Vagina (tissue), 2 donors: ENCODE measurements around the gene TJP3. TPM values are rescaled to one million over a fixed set of nuclear protein-coding genes. Genes with fewer than 3 reads are reported as not detected.

Experiments used
- DNase-seq, 2 donors: peaks; one replicate each; pipeline ENCODE4 v3.0.0-alpha.2; 2017; ENCODE audit errors: extremely low spot score in 2 of 2
- H3K27ac ChIP-seq: fragments of 200-600 bp; sonication (generic); one replicate; pipeline ENCODE4 v1.5.1; 2019
- H3K27me3 ChIP-seq: fragments of 200-600 bp; sonication (generic); one replicate; pipeline ENCODE4 v1.5.1; 2019
- H3K36me3 ChIP-seq, 2 donors: fragments of 200-600 bp; sonication (generic); one replicate each; pipeline ENCODE4 v1.5.1; 2017 to 2019
- H3K4me1 ChIP-seq: fragments of 200-600 bp; sonication (generic); one replicate; pipeline ENCODE4 v1.5.1; 2019
- H3K4me3 ChIP-seq, 2 donors: fragments of 200-600 bp; sonication (generic); 1 replicate in 1 of 2; 2 replicates in 1 of 2; pipeline ENCODE4 v1.5.1; 2016 to 2019
- H3K9me3 ChIP-seq: fragments of 200-600 bp; sonication (generic); one replicate; pipeline ENCODE4 v1.5.1; 2019
- CTCF ChIP-seq, 3 experiments: fragments of 450-650 bp in 2 of 3; fragments of 200-600 bp in 1 of 3; sonication (generic) in 1 of 3; IDR thresholded peaks; one replicate each; pipeline ENCODE4 v1.5.1; 2017 to 2019; ENCODE audit warnings: antibody characterized with exemption in 3 of 3, mild to moderate bottlenecking in 2 of 3, moderate library complexity in 2 of 3
- POLR2A ChIP-seq, 2 donors: fragments of 450-650 bp; IDR thresholded peaks; one replicate each; pipeline ENCODE4 v1.6.1; 2017; ENCODE audit warnings: antibody characterized with exemption in 2 of 2, mild to moderate bottlenecking in 2 of 2, moderate library complexity in 2 of 2
- POLR2AphosphoS5 ChIP-seq, 2 donors: sonication (generic); formaldehyde crosslinking; IDR thresholded peaks; one replicate each; pipeline ENCODE4 v1.9.0; 2017; ENCODE audit warnings: antibody characterized with exemption in 2 of 2, mild to moderate bottlenecking in 2 of 2, low read depth in 1 of 2; ENCODE audit not compliant: insufficient read depth in 1 of 2
- intact Hi-C: fragments of 100-400 bp; cut with DNase I; formaldehyde crosslinking; loops from one replicate; pipeline ENCODE4 v1.15.1; 2023
- total RNA-seq: library from RNA; depleted of rRNA; stranded (reverse); fragments of >200 nt; gene quantifications from one replicate; pipeline ENCODE4 v1.2.3, GENCODE V29; 2016

The TJP3 gene
- total RNA-seq, 1 donor from 2014 or later, result 17.7 TPM

- Histone ChIP-seq H3K27me3 (no peaks in the 10 kb centered on the region), H3K4me1 (peaks cover 61% of the 10 kb centered on the region), H3K4me3 (peak overlapping the region; percentile 38 to 47), H3K36me3 (no peaks in the 10 kb centered on the region), H3K9me3 (no peaks in the 10 kb centered on the region), H3K27ac (peak overlapping the region; percentile 99)
- peak in 1 of 2 donors; percentile 96 for DNase-seq
- intact Hi-C loops, result no loop called here
- TF ChIP-seq CTCF (IDR thresholded peaks at IDR 0.05), result no peak
- peak; percentile 81 to 94 for TF ChIP-seq POLR2AphosphoS5 (IDR thresholded peaks at IDR 0.05; ENCODE audit: insufficient read depth in 1 of 2, low read depth in 1 of 2)
- TF ChIP-seq POLR2A (IDR thresholded peaks at IDR 0.05), result peak; percentile 38 to 79
These were observed 38.0 kb upstream of the TJP3 start for GRCh38 chr19:3669947-3670795.

- TF ChIP-seq CTCF (IDR thresholded peaks at IDR 0.05) (no peak), POLR2A (IDR thresholded peaks at IDR 0.05) (peak in 1 of 2 donors; percentile 26), POLR2AphosphoS5 (IDR thresholded peaks at IDR 0.05; ENCODE audit: insufficient read depth in 1 of 2, low read depth in 1 of 2) (peak in 1 of 2 donors; percentile 74)
- H3K4me1 ChIP-seq, result peaks cover 54% of the 10 kb centered on the region
- H3K9me3 ChIP-seq, result no peaks in the 10 kb centered on the region
- H3K27me3 ChIP-seq, result no peaks in the 10 kb centered on the region
- H3K27ac ChIP-seq, result peak overlapping the region; percentile 99
- no peaks in the 10 kb centered on the region for H3K36me3 ChIP-seq
- intact Hi-C loops, result no loop called here
- peak in 1 of 2 donors; percentile 92 for DNase-seq
- peak overlapping the region; percentile 38 to 47 for H3K4me3 ChIP-seq
These were observed 37.1 kb upstream of the TJP3 start for GRCh38 chr19:3670796-3671679.

DNA sequence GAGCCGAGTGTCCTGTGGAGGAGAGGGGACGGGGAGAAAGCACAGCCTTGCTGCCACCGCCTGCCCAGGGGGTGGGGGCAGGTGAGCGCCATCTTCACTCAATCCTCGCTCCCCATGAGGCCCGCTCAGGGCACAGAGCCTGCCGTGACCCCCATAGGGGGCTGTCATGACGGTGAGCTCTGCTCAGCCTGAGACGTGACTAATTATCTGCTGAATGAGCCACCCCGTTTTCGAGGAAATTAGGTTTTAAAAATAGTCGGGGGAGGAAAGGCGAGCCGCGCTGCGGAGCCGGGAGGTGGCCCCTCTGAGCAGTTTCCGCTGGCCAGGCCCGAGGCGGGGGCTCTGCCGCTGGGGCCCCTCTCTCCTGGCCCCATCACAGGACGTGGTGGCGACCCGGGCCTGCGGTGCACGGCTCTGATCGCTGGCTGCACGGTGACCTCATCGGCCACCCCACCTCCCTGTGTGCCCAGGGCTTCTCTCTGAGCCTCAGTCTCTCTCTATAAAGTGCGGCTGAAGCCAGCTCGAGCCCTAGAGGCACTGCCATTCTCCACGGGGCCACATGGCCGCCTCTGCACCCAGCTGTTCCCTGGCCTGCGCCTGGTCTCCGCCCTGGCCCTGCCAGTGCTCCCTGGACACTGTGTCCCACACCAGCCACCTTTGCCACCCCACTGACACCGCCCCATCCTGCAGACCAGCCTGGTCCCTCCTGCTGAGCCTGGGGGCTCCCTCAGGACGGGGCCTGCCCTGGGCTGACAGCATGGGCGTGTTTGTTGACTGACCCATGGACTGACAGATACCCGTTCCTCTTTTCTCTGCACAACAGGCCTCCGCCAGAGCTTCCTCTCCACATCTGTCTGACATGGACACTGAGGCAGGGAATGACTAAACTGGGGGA, 36.3 kb upstream of the TJP3 start:
- Histone ChIP-seq H3K4me1 (peaks cover 49% of the 10 kb centered on the region), H3K27ac (peak overlapping the region; percentile 99), H3K27me3 (no peaks in the 10 kb centered on the region), H3K36me3 (no peaks in the 10 kb centered on the region), H3K9me3 (no peaks in the 10 kb centered on the region), H3K4me3 (peak overlapping the region; percentile 38 to 47)
- intact Hi-C loops, result no loop called here
- no peak for DNase-seq
- peak in 1 of 2 donors; percentile 8 for TF ChIP-seq POLR2AphosphoS5 (IDR thresholded peaks at IDR 0.05; ENCODE audit: insufficient read depth in 1 of 2, low read depth in 1 of 2)
- no peak for TF ChIP-seq CTCF (IDR thresholded peaks at IDR 0.05)

DNA sequence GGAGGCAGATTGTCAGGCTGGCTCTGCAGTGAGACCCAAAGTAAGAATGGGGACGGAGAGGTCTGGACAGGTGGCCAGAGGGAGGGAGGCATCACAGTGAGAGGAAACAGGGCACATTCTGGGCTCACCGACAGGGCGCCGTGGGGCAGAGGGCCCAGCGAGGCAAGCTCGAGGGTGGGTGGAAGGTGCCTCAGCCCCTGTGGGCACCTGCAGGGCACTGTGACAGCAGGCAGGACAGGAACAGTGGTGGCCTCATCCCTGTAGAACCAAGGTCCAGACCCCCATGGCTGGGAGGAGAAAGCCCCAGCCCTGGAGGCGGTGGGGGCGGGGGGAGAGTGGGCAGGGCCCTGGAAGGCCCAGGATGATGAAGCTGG, 35.6 kb upstream of the TJP3 start:
- Histone ChIP-seq H3K27me3 (no peaks in the 10 kb centered on the region), H3K4me3 (no peak overlapping the region), H3K4me1 (peaks cover 45% of the 10 kb centered on the region), H3K27ac (peak overlapping the region; percentile 99), H3K9me3 (no peaks in the 10 kb centered on the region), H3K36me3 (no peaks in the 10 kb centered on the region)
- intact Hi-C loops, result no loop called here
- DNase-seq, result no peak
- no peak for TF ChIP-seq POLR2A (IDR thresholded peaks at IDR 0.05)
- no peak for TF ChIP-seq CTCF (IDR thresholded peaks at IDR 0.05)
- no peak for TF ChIP-seq POLR2AphosphoS5 (IDR thresholded peaks at IDR 0.05; ENCODE audit: insufficient read depth in 1 of 2, low read depth in 1 of 2)
